SH-SY5Y (cell line): Measurements from ENCODE around the gene FOXN3.

Source experiments
- GATA2 ChIP-seq: IDR thresholded peaks from 2 replicates; pipeline ENCODE4 v1.6.1; 2011; ENCODE audit warnings: mild to moderate bottlenecking, low read depth, low read length
- GATA3 ChIP-seq: IDR thresholded peaks from 2 replicates; pipeline ENCODE4 v1.6.1; 2011; ENCODE audit warnings: low read depth, mild to moderate bottlenecking, low read length, moderate library complexity

- TF ChIP-seq GATA3 (no peak), GATA2 (no peak)
Measured at GRCh38 chr14:89291351-89291940, 125.6 kb downstream of the FOXN3 start.
